ENCODE results near the gene FERMT1. TPM values are rescaled to one million over a fixed set of nuclear protein-coding genes. Genes with fewer than 3 reads are reported as not detected.

The FERMT1 gene
- total and polyA plus RNA-seq, 12 donors: 9.9 to 83.7 (median 32.2) TPM

- H3K9me3 ChIP-seq (replicated peaks in 1 of 3): no peaks in the 10 kb centered on the region
- intact Hi-C loops (cut with DNase I): loop anchor here (10.0 kb wide), 2 partner anchors 59 to 119 kb away; partner anchors contain the start of genes MCM8 (in 1 of the 2) and TRMT6 (in 1 of the 2)
- TF ChIP-seq POLR2A (IDR thresholded peaks at IDR 0.05) (no peak), CTCF (IDR thresholded peaks at IDR 0.05) (peak in 4 of 6 experiments; percentile 20 to 53 (median 32))
- WGBS, 4 donors: 77 to 79% (median 78%) methylated on average over 2 of the region's 2 CpGs
- H3K27me3 ChIP-seq: no peaks in the 10 kb centered on the region
- H3K27ac ChIP-seq: peak overlapping the region in 4 of 5 donors; percentile 41 to 87 (median 54)
- H3K4me3 ChIP-seq: no peak overlapping the region
- H3K36me3 ChIP-seq (replicated peaks in 1 of 2): peaks cover 0 to 10% of the 10 kb centered on the region in 2 donors
- peak in 3 of 7 donors; percentile 23 to 61 (median 33) for DNase-seq
- peaks cover 20 to 28% of the 10 kb centered on the region in 2 donors for H3K4me1 ChIP-seq (replicated peaks in 1 of 2)
Observed at GRCh38 chr20:6074145-6074561, 48.7 kb downstream of the FERMT1 start.

- no peak overlapping the region for H3K4me3 ChIP-seq
- DNase-seq: peak in 4 of 7 donors; percentile 46 to 70 (median 54)
- no peaks in the 10 kb centered on the region for H3K9me3 ChIP-seq (replicated peaks in 1 of 3)
- TF ChIP-seq POLR2A (IDR thresholded peaks at IDR 0.05) (no peak), CTCF (IDR thresholded peaks at IDR 0.05) (no peak)
- H3K4me1 ChIP-seq (replicated peaks in 1 of 2): peaks cover 17 to 21% of the 10 kb centered on the region in 2 donors
- intact Hi-C loops (cut with DNase I): loop anchor here (10.0 kb wide), 2 partner anchors 56 to 116 kb away; partner anchors contain the start of genes MCM8 (in 1 of the 2) and TRMT6 (in 1 of the 2)
- peaks cover 0 to 5% of the 10 kb centered on the region in 2 donors for H3K36me3 ChIP-seq (replicated peaks in 1 of 2)
- H3K27me3 ChIP-seq: no peaks in the 10 kb centered on the region
- WGBS, 4 donors: 90 to 95% (median 92%) methylated on average over 6 of the region's 6 CpGs
- H3K27ac ChIP-seq: no peak overlapping the region
Observed at GRCh38 chr20:6070829-6071695, 51.8 kb downstream of the FERMT1 start.

- Histone ChIP-seq H3K9me3 (replicated peaks in 1 of 3) (no peaks in the 10 kb centered on the region), H3K4me1 (replicated peaks in 1 of 2) (peaks cover 7 to 8% of the 10 kb centered on the region in 2 donors), H3K27ac (no peak overlapping the region), H3K27me3 (no peaks in the 10 kb centered on the region), H3K4me3 (no peak overlapping the region), H3K36me3 (replicated peaks in 1 of 2) (peaks cover 0 to 5% of the 10 kb centered on the region in 2 donors)
- WGBS, 4 donors: 76 to 91% (median 81%) methylated on average over 1 to 2 of the region's 2 CpGs
- intact Hi-C loops (cut with DNase I): loop anchor here (10.0 kb wide), 2 partner anchors 55 to 115 kb away; partner anchors contain the start of genes MCM8 (in 1 of the 2) and TRMT6 (in 1 of the 2)
- TF ChIP-seq CTCF (IDR thresholded peaks at IDR 0.05) (no peak), POLR2A (IDR thresholded peaks at IDR 0.05) (no peak)
- DNase-seq: no peak
Observed at GRCh38 chr20:6069669-6070068, 53.2 kb downstream of the FERMT1 start.

- Histone ChIP-seq H3K36me3 (replicated peaks in 1 of 2) (peaks cover 0 to 5% of the 10 kb centered on the region in 2 donors), H3K9me3 (replicated peaks in 1 of 3) (no peaks in the 10 kb centered on the region), H3K27ac (no peak overlapping the region), H3K27me3 (no peaks in the 10 kb centered on the region), H3K4me1 (replicated peaks in 1 of 2) (no peaks in the 10 kb centered on the region), H3K4me3 (no peak overlapping the region)
- WGBS, 4 donors: 77 to 85% (median 79%) methylated on average over 4 of the region's 4 CpGs
- no peak for DNase-seq
- intact Hi-C loops (cut with DNase I): loop anchor here in 1 of 2 donors (10.0 kb wide), 1 partner anchor 53 kb away; no protein-coding TSS in a partner anchor
- no peak for TF ChIP-seq CTCF (IDR thresholded peaks at IDR 0.05)
- TF ChIP-seq POLR2A (IDR thresholded peaks at IDR 0.05): no peak
Observed at GRCh38 chr20:6067763-6068318, 55.0 kb downstream of the FERMT1 start.

All from adrenal gland (tissue), 12 donors.